ENCODE measurements around the gene FBXL2.

DNA sequence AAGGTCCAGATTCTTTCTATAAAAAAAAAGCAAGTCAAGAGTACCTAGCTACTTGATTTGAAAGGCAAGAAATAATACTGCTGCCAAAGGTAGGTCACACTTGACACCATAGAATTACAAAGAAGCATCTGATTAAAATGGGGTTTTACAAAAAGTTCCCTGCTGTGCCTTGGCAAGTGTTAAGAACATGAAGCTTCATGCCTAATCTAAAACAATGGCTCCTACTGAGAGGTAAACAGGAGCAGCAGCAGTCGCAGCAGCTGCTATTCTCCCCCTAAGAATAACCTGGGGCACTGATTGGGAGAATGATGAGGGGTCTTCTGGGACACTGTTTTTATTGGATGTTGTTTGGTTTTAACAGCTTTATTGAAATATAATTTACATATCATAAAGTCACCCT lies 148.8 kb downstream of the FBXL2 start:
- TF ChIP-seq, protein P1, sequence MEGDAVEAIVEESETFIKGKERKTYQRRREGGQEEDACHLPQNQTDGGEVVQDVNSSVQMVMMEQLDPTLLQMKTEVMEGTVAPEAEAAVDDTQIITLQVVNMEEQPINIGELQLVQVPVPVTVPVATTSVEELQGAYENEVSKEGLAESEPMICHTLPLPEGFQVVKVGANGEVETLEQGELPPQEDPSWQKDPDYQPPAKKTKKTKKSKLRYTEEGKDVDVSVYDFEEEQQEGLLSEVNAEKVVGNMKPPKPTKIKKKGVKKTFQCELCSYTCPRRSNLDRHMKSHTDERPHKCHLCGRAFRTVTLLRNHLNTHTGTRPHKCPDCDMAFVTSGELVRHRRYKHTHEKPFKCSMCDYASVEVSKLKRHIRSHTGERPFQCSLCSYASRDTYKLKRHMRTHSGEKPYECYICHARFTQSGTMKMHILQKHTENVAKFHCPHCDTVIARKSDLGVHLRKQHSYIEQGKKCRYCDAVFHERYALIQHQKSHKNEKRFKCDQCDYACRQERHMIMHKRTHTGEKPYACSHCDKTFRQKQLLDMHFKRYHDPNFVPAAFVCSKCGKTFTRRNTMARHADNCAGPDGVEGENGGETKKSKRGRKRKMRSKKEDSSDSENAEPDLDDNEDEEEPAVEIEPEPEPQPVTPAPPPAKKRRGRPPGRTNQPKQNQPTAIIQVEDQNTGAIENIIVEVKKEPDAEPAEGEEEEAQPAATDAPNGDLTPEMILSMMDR (IDR thresholded peaks at IDR 0.05; ENCODE audit: low read length), result no peak
- TF ChIP-seq EZH2 (IDR thresholded peaks at IDR 0.05; ENCODE audit: borderline replicate concordance, low read length), result no peak
